GM12878 (cell line): Measurements from ENCODE around the gene KIF2A.

ENCODE experiments used
- ATF3 ChIP-seq: IDR thresholded peaks from 2 replicates; pipeline ENCODE4 v1.6.1; 2011; ENCODE audit warnings: low read depth, mild to moderate bottlenecking, low read length, moderate library complexity, borderline replicate concordance; ENCODE audit errors: extremely low read depth
- BCL11A ChIP-seq: IDR thresholded peaks from 2 replicates; pipeline ENCODE4 v1.6.1; 2011; ENCODE audit warnings: low read depth, low read length
- BMI1 ChIP-seq: fragments of 450-650 bp; IDR thresholded peaks from 2 replicates; pipeline ENCODE4 v1.6.1; 2016; ENCODE audit warnings: mild to moderate bottlenecking, moderate library complexity, borderline replicate concordance
- EP300 ChIP-seq, 2 experiments: fragments of 150-350 bp in 1 of 2; IDR thresholded peaks; 2 replicates each; pipeline ENCODE4 v1.6.1; 2011 to 2012; ENCODE audit warnings: low read depth in 2 of 2, low read length in 2 of 2, borderline replicate concordance in 1 of 2, improper control_type of control experiment in 1 of 2, inconsistent platforms in 1 of 2; ENCODE audit not compliant: control insufficient read depth in 1 of 2
- ESRRA ChIP-seq: IDR thresholded peaks from 2 replicates; pipeline ENCODE4 v1.6.1; 2012; ENCODE audit warnings: mild to moderate bottlenecking, low read length, improper control_type of control experiment
- GATAD2B ChIP-seq: fragments of 450-650 bp; conservative IDR thresholded peaks from 2 replicates; pipeline ENCODE4 v1.6.1; 2017; ENCODE audit warnings: low read depth, mild to moderate bottlenecking, moderate library complexity
- POLR2A ChIP-seq: IDR thresholded peaks from 2 replicates; pipeline ENCODE4 v1.6.1; 2011; ENCODE audit warnings: low read depth, mild to moderate bottlenecking, low read length
- POLR2AphosphoS5 ChIP-seq: IDR thresholded peaks from 2 replicates; pipeline ENCODE4 v1.6.1; 2011; ENCODE audit warnings: mild to moderate bottlenecking, low read length, inconsistent platforms
- REST ChIP-seq: IDR thresholded peaks from 2 replicates; pipeline ENCODE4 v1.6.1; 2012; ENCODE audit warnings: mild to moderate bottlenecking, low read depth, low read length
- RFX5 ChIP-seq: IDR thresholded peaks from 2 replicates; pipeline ENCODE4 v1.6.1; 2011; ENCODE audit warnings: low read depth, low read length, improper control_type of control experiment
- SMAD1 ChIP-seq: fragments of 450-650 bp; IDR thresholded peaks from 2 replicates; pipeline ENCODE4 v1.6.1; 2018; ENCODE audit warnings: mild to moderate bottlenecking, low read depth; ENCODE audit not compliant: partially characterized antibody
- STAT1 ChIP-seq: fragments of 450-650 bp; conservative IDR thresholded peaks from 2 replicates; pipeline ENCODE4 v1.6.1; 2014; ENCODE audit warnings: antibody characterized with exemption, mild to moderate bottlenecking
- TF ChIP-seq, protein P1 (sequence below), 3 experiments: IDR thresholded peaks in 2 of 3; conservative IDR thresholded peaks in 1 of 3; 2 replicates each; pipeline ENCODE4 v1.5.1; 2011; ENCODE audit warnings: low read depth in 3 of 3, low read length in 3 of 3, mild to moderate bottlenecking in 3 of 3, control low read depth in 2 of 3, moderate library complexity in 2 of 3, inconsistent platforms in 1 of 3, mixed read lengths in 1 of 3; ENCODE audit not compliant: control insufficient read depth in 2 of 3, insufficient read depth in 1 of 3; ENCODE audit errors: extremely low read depth in 1 of 3

DNA sequence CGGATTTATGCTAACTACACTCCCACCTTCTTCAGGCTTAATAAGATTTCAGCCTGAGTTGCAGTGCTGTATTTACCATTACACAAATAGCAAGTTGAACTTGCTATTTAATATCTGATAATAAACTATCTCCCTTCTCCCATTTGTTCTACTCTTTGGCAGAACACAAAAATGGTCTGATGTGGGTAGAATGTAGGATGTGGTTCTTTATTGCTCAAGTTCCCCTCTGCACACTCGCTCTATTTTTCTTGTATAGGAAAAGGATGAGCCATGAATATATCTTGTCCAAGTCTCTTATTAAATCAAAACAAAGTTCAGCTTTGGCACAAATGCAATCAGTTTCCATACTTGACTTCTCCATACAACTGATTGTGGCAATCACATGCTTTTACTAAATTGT, 37.2 kb upstream of the KIF2A start:
- TF ChIP-seq REST (no peak), EP300 (IDR thresholded peaks at IDR 0.05; ENCODE audit: borderline replicate concordance in 1 of 2, control insufficient read depth in 1 of 2, low read depth in 2 of 2, low read length in 2 of 2) (no peak), BCL11A (no peak), GATAD2B (no peak), BMI1 (no peak), SMAD1 (no peak), ESRRA (no peak), POLR2A (no peak), STAT1 (no peak), RFX5 (no peak), POLR2AphosphoS5 (no peak), ATF3 (no peak)
- TF ChIP-seq, protein P1, sequence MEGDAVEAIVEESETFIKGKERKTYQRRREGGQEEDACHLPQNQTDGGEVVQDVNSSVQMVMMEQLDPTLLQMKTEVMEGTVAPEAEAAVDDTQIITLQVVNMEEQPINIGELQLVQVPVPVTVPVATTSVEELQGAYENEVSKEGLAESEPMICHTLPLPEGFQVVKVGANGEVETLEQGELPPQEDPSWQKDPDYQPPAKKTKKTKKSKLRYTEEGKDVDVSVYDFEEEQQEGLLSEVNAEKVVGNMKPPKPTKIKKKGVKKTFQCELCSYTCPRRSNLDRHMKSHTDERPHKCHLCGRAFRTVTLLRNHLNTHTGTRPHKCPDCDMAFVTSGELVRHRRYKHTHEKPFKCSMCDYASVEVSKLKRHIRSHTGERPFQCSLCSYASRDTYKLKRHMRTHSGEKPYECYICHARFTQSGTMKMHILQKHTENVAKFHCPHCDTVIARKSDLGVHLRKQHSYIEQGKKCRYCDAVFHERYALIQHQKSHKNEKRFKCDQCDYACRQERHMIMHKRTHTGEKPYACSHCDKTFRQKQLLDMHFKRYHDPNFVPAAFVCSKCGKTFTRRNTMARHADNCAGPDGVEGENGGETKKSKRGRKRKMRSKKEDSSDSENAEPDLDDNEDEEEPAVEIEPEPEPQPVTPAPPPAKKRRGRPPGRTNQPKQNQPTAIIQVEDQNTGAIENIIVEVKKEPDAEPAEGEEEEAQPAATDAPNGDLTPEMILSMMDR (IDR thresholded peaks at IDR 0.05 in 2 of 3, conservative IDR thresholded peaks at IDR 0.05 in 1 of 3; ENCODE audit: control insufficient read depth in 2 of 3, extremely low read depth in 1 of 3, insufficient read depth in 1 of 3, low read depth in 3 of 3, low read length in 3 of 3), result no peak
